Stimulated activated naive CD8-positive, alpha-beta T cell treated with anti-CD3 and anti-CD28 coated beads, Interleukin-15, Interleukin-2, amounts not matched to agents 100 ng/mL and 50 ng/mL, for 24 hours (primary cell): Measurements from ENCODE around the gene DBNDD2.

Experiments
- H3K27ac Mint-ChIP-seq: one replicate; pipeline ENCODE4 v1.8.0; 2021; ENCODE audit warnings: mild to moderate bottlenecking, mixed read lengths
- H3K27me3 Mint-ChIP-seq: one replicate; pipeline ENCODE4 v1.8.0; 2021; ENCODE audit warnings: mixed read lengths
- H3K36me3 Mint-ChIP-seq: one replicate; pipeline ENCODE4 v1.8.0; 2021; ENCODE audit warnings: low read depth, mixed read lengths
- H3K4me1 Mint-ChIP-seq: one replicate; pipeline ENCODE4 v1.8.0; 2021; ENCODE audit warnings: low read depth, mixed read lengths
- H3K4me3 Mint-ChIP-seq: one replicate; pipeline ENCODE4 v1.8.0; 2021; ENCODE audit warnings: mild to moderate bottlenecking, mixed read lengths
- H3K9me3 Mint-ChIP-seq: one replicate; pipeline ENCODE4 v1.8.0; 2021; ENCODE audit warnings: mixed read lengths

The DBNDD2 gene

GRCh38 chr20:45372646-45373352 lies 35.3 kb upstream of the DBNDD2 start:
- peaks cover 40% of the 10 kb centered on the region for H3K4me1 Mint-ChIP-seq
- peak overlapping the region; percentile 38 for H3K27ac Mint-ChIP-seq
- H3K27me3 Mint-ChIP-seq, result no peaks in the 10 kb centered on the region
- H3K36me3 Mint-ChIP-seq, result peaks cover 26% of the 10 kb centered on the region
- H3K9me3 Mint-ChIP-seq, result no peaks in the 10 kb centered on the region
- H3K4me3 Mint-ChIP-seq, result peak overlapping the region; percentile 79

- no peaks in the 10 kb centered on the region for H3K9me3 Mint-ChIP-seq
- no peaks in the 10 kb centered on the region for H3K27me3 Mint-ChIP-seq
- H3K36me3 Mint-ChIP-seq, result peaks cover 18% of the 10 kb centered on the region
- H3K4me1 Mint-ChIP-seq, result peaks cover 38% of the 10 kb centered on the region
- peak overlapping the region; percentile 81 for H3K27ac Mint-ChIP-seq
- H3K4me3 Mint-ChIP-seq, result peak overlapping the region; percentile 79
These were observed 34.6 kb upstream of the DBNDD2 start for GRCh38 chr20:45373353-45374100.

DNA sequence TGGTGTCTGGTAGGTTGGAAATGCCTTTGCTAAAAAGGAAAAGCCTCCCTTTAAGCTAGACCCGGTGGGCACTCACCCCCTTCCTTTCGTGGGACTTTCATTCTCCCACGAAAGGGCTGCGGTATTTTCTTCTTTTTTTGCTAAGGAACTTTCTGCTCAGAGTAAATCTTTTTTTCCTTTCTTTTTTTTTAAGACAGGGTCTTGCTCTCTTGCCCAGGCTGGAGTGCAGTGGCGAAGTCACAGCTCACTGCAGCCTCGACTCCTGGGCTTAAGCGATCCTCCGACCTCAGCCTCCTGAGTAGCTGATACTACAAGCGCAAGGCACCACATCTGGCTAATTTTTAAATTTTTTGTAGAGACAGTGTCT lies 34.0 kb upstream of the DBNDD2 start:
- peaks cover 33% of the 10 kb centered on the region for H3K4me1 Mint-ChIP-seq
- no peaks in the 10 kb centered on the region for H3K27me3 Mint-ChIP-seq
- H3K27ac Mint-ChIP-seq, result no peak overlapping the region
- peak overlapping the region; percentile 79 for H3K4me3 Mint-ChIP-seq
- H3K36me3 Mint-ChIP-seq, result peaks cover 17% of the 10 kb centered on the region
- H3K9me3 Mint-ChIP-seq, result no peaks in the 10 kb centered on the region

GRCh38 chr20:45374966-45375365 lies 33.1 kb upstream of the DBNDD2 start:
- Mint-ChIP-seq H3K9me3 (no peaks in the 10 kb centered on the region), H3K27ac (no peak overlapping the region), H3K36me3 (peaks cover 17% of the 10 kb centered on the region), H3K4me3 (no peak overlapping the region), H3K27me3 (no peaks in the 10 kb centered on the region), H3K4me1 (peaks cover 29% of the 10 kb centered on the region)

DNA sequence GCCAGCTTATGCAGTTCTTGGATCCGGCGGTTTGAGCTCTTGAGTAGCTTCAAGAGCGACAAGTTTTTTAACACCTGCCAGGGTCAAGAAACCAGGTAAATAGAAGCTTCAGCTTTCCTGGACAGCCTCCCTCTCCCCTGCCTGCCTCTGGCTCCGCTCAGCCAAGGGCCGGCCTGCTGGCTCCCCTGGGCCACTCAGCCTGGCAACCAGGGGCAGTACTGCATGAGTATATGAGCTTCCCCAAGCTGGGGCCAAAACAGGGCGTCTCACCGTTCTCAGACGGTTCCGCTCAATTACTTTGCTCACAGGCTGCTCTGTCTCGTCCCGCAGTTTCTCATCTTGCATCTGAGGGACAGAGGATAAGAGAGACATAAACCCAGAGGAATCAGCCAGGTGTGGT lies 30.8 kb upstream of the DBNDD2 start:
- no peak overlapping the region for H3K27ac Mint-ChIP-seq
- H3K27me3 Mint-ChIP-seq, result no peaks in the 10 kb centered on the region
- peaks cover 18% of the 10 kb centered on the region for H3K36me3 Mint-ChIP-seq
- H3K4me1 Mint-ChIP-seq, result peaks cover 24% of the 10 kb centered on the region
- no peaks in the 10 kb centered on the region for H3K9me3 Mint-ChIP-seq
- H3K4me3 Mint-ChIP-seq, result no peak overlapping the region

DNA sequence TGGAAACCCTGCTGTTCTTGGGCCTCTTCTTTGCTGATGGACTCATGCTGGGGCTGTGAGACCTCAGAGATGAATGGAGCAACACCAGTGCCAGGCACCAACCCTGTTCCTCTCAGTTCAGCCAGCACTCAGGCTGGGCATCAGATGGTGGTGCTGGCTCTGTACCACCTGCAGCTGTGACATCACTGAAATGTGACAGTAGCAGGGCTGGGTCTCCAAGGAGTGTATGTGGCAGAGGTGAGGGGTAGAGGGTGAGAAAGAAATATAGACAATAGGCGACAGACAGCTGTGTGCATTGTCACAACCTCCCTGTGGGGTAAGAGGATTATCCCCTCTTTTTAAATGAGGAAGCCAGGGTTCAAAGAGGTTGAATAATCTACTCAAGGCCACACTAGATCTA lies 29.9 kb upstream of the DBNDD2 start, which contains the start of gene TP53TG5:
Gene TP53TG5 (minus strand): TSS at position 135 of the 400 bp plus-strand sequence. CDS start 89 bp downstream, at position 46.
- H3K9me3 Mint-ChIP-seq, result no peaks in the 10 kb centered on the region
- no peak within 1 kb of the TSS for H3K27ac Mint-ChIP-seq

GRCh38 chr20:45387274-45387673 lies 20.8 kb upstream of the DBNDD2 start:
- peaks cover 6% of the 10 kb centered on the region for H3K9me3 Mint-ChIP-seq
- H3K4me1 Mint-ChIP-seq, result peaks cover 27% of the 10 kb centered on the region
- no peak overlapping the region for H3K4me3 Mint-ChIP-seq
- no peak overlapping the region for H3K27ac Mint-ChIP-seq
- H3K27me3 Mint-ChIP-seq, result no peaks in the 10 kb centered on the region
- H3K36me3 Mint-ChIP-seq, result peaks cover 13% of the 10 kb centered on the region

More for the DNA sequence above, 29.9 kb upstream of the DBNDD2 start, which contains the start of gene TP53TG5:
- Mint-ChIP-seq H3K36me3 (peaks cover 16% of the 10 kb centered on the region), H3K27me3 (no peaks in the 10 kb centered on the region), H3K4me3 (no peak within 1 kb of the TSS), H3K4me1 (peaks cover 18% of the 10 kb centered on the region)

GRCh38 chr20:45390931-45391330 lies 17.2 kb upstream of the DBNDD2 start:
- Mint-ChIP-seq H3K36me3 (peaks cover 12% of the 10 kb centered on the region), H3K27me3 (no peaks in the 10 kb centered on the region), H3K27ac (no peak overlapping the region), H3K4me1 (peaks cover 27% of the 10 kb centered on the region), H3K9me3 (peaks cover 6% of the 10 kb centered on the region), H3K4me3 (no peak overlapping the region)

DNA sequence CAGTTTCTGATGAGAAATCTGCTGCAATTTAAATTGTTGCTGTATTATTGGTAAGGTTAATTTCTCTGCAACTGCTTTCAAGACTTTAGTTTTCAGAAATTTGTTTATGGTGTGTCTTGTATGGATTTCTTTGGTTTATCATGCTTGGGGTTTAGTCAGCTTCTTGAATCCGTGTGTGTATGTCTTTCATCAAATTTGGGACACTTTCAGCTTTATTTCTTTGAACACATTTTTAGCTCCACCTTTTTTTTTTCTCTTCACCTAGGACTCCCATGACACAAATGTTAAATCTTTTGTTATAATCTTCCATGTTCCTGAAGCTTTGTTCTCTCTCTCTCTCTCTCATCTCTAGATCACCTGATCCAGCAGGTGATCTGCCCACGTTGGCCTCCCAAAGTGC lies 16.5 kb upstream of the DBNDD2 start:
- peaks cover 6% of the 10 kb centered on the region for H3K9me3 Mint-ChIP-seq
- H3K36me3 Mint-ChIP-seq, result peaks cover 12% of the 10 kb centered on the region
- no peak overlapping the region for H3K4me3 Mint-ChIP-seq
- H3K27ac Mint-ChIP-seq, result no peak overlapping the region
- H3K4me1 Mint-ChIP-seq, result peaks cover 27% of the 10 kb centered on the region
- H3K27me3 Mint-ChIP-seq, result no peaks in the 10 kb centered on the region

DNA sequence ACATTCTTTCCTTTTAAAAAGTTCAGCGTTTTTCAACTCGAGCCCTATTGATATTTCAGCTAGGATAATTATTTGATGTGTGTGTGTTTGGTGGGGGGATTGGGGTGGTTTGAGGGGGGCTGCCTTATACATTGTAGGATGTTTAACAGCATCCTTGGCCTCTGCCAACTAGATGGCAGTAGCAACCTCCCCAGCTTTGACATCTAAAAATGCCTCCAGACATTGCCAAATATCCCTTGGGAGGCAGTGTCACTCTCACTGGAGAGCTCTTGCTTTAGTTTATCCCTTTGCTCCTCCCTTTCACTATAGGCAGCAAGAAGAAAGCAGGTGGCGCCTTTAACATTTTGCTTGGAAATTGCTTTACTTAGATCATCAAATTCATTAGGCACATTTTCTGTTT lies 15.4 kb upstream of the DBNDD2 start:
- peaks cover 4% of the 10 kb centered on the region for H3K36me3 Mint-ChIP-seq
- peaks cover 15% of the 10 kb centered on the region for H3K4me1 Mint-ChIP-seq
- H3K27me3 Mint-ChIP-seq, result no peaks in the 10 kb centered on the region
- H3K27ac Mint-ChIP-seq, result no peak overlapping the region
- H3K9me3 Mint-ChIP-seq, result no peaks in the 10 kb centered on the region
- H3K4me3 Mint-ChIP-seq, result no peak overlapping the region

GRCh38 chr20:45394221-45395113 lies 13.6 kb upstream of the DBNDD2 start:
- Mint-ChIP-seq H3K9me3 (peaks cover 3% of the 10 kb centered on the region), H3K36me3 (peaks cover 7% of the 10 kb centered on the region), H3K4me3 (no peak overlapping the region), H3K27ac (no peak overlapping the region), H3K27me3 (no peaks in the 10 kb centered on the region), H3K4me1 (peaks cover 10% of the 10 kb centered on the region)

- peaks cover 13% of the 10 kb centered on the region for H3K36me3 Mint-ChIP-seq
- peaks cover 8% of the 10 kb centered on the region for H3K9me3 Mint-ChIP-seq
- H3K27me3 Mint-ChIP-seq, result no peaks in the 10 kb centered on the region
- no peak overlapping the region for H3K4me3 Mint-ChIP-seq
- peaks cover 10% of the 10 kb centered on the region for H3K4me1 Mint-ChIP-seq
- no peak overlapping the region for H3K27ac Mint-ChIP-seq
These were observed 13.0 kb upstream of the DBNDD2 start for GRCh38 chr20:45395114-45395415.

DNA sequence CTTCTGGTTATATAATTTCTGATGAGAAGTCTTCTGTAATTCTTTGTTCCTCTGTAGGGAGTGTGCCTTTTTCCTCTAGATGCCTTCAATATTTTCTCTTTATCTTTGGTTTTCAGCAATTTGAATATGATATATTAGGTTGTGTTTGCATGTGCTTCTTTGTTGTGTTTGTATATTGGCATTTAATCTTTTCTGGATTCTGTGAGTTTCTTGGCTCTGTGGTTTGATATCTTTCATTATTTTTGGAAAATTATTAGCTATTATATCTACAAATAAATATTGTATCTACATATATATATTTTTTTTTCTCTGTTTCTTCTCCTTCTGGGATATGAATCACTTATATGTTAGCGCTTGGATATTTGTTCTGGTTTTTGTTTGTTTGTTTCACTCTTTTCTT lies 9.1 kb upstream of the DBNDD2 start:
- H3K9me3 Mint-ChIP-seq, result peaks cover 9% of the 10 kb centered on the region
- H3K36me3 Mint-ChIP-seq, result peaks cover 34% of the 10 kb centered on the region
- H3K27me3 Mint-ChIP-seq, result no peaks in the 10 kb centered on the region
- peaks cover 11% of the 10 kb centered on the region for H3K4me1 Mint-ChIP-seq
- H3K4me3 Mint-ChIP-seq, result no peak overlapping the region
- H3K27ac Mint-ChIP-seq, result no peak overlapping the region

- H3K9me3 Mint-ChIP-seq, result peaks cover 9% of the 10 kb centered on the region
- H3K4me3 Mint-ChIP-seq, result no peak overlapping the region
- H3K27ac Mint-ChIP-seq, result no peak overlapping the region
These were observed 7.6 kb upstream of the DBNDD2 start for GRCh38 chr20:45400346-45401031.

More at GRCh38 chr20:45400346-45401031, 7.6 kb upstream of the DBNDD2 start:
- H3K36me3 Mint-ChIP-seq, result peaks cover 34% of the 10 kb centered on the region
- peaks cover 19% of the 10 kb centered on the region for H3K4me1 Mint-ChIP-seq
- H3K27me3 Mint-ChIP-seq, result peaks cover 4% of the 10 kb centered on the region
